NCI-H345 treated with DMSO at 0.1 percent for 48 hours (cell line): Measurements from ENCODE around the gene TMED4.

ENCODE experiments used
- DNase-seq: peaks from one replicate; lab custom pipeline; 2025; ENCODE audit not compliant: unreplicated experiment; lab: John Stamatoyannopoulos, UW

Gene TMED4

GRCh38 chr7:44541028-44541869, 40.8 kb downstream of the TMED4 start, which contains the start of gene NPC1L1:
NPC1L1 (minus strand) TSS chr7:44541330; CDS start chr7:44541259, 71 bp downstream.
- no peak for DNase-seq

GRCh38 chr7:44540592-44541027, 41.4 kb downstream of the TMED4 start:
- DNase-seq: no peak

- no peak for DNase-seq
Observed at GRCh38 chr7:44539669-44540506, 42.1 kb downstream of the TMED4 start.

DNA sequence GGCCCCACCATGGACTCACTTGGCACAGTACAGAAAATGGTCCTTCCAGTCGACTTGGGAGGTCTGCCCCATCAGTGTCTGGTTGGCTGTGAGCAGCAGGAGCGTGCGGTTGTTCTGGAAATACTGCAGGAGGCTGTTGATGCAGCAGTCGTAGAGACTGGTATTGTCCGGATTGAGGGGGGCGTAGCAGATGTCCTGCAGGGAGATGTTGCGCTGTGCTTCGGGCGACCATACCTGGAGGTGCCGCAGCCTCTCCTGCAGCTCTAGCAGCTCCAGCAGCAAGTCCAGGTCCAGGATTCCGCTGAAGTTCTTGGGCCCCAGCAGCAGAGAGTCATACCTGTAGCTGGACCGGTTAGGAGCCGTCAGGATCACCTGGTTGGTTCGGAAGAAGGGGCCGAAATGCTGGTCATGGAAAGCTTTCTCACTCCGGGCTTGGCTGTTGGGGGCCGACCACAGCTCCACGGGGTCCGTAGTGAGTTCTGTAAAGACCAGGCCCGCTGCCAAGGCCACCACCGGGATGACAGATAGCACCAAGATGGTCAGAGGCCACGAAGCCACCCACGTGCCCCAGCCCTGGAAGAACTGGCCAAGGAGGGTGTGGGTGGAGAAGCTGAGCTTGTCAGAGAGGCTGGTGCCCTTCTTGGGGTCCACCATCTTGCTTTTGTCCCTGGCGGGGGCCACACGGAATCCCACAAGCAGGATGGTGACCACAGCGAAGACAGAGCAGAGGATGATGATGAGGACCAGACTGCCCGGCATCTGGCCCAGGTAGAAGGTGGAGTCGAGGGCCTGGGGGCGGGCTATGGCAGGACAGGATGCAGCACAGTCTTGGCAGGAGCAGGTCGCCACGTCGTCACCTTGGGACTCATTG, 43.0 kb downstream of the TMED4 start:
- no peak for DNase-seq

DNA sequence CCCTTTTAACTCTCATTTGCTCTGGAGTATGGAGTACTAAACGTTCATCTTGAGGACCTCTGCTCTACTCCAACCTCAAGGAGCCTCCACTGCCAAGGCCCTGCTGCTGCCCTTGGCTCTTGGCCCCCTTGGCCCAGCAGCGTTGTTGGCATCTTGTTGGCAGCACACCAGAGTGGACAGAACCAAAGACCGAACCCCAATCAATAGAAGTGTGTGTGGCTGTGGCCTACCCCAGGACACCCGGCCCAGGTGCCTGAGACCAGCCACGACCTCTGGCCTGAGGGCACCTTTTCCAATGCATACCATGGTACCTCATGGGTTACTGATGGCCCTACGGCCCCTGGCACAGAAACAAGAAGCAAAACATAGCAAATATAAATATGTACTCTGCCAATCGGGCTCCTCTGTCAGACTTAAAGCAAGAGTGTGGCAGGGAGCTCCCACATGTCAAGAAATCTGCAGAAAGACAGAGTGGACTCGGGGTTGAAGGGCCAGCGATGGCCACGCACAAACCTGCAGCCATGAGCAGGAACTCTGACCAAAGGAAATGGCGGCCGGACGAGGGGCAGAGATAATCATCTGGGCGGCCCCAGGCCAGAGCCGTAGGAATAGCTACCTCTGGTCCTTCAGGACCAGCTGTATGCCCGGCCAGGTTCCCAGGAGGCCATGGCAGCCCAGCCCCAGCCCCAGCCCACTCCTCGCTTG, 43.8 kb downstream of the TMED4 start:
- no peak for DNase-seq

DNA sequence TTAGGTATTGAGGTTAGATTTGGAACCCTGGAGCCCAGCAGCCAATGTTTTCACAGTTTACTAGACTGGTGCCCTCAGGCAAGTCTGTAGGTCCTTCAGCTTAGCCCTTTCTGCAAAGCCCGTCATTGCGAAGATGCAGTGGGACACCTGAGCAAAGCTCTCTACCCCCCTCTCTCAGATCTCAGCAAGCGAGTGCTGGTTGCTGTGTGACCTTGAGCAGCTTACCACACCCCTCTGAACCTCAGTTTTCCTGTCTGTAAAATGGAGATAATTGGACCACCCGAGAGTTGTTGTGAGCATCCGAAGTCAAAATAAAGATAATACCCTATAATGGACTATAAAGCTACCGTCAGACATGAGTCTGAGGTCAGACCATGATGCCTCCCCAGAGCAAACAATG, 44.6 kb downstream of the TMED4 start:
- no peak for DNase-seq

DNA sequence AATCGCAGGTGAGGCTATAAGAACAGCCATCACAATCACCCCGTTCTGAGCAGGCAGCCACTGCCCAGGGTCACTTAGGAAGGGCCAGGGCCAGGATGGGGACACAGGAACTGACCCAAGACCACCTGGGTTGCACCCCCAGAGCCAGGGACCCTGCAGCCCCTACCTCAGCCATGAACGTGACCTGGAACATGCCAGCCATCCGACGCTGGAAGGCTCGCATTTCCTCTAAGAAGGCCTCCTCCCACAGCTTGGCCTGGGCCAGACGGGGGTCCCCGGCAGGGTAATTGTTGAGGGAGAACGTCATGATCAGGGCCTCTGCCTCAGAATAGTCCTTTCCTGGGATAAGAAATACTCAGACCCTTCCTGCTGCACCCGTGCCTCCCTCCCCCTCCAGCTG, 45.9 kb downstream of the TMED4 start:
- DNase-seq: no peak

- no peak for DNase-seq
Observed at GRCh38 chr7:44535348-44536064, 46.5 kb downstream of the TMED4 start.

GRCh38 chr7:44534501-44534900, 47.5 kb downstream of the TMED4 start:
- DNase-seq: no peak

DNA sequence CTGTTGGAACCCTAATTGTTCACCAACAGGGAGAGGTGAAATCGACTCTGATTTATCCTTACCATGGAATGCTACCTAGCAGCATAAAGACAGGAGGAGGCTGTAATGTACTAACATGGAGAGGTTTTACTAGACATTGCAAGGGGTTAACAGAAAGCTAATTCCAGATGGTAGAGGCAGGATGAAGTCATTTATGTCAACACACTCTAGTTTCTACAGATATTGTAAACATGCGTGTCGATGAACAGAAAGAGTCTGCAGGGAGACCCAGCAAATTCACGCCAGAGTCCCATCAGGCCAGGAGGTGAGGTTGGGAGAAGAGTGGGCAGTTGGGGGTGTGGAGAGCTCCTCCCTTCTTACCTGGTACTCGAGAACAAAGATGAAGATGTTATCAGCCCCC, 47.9 kb downstream of the TMED4 start:
- no peak for DNase-seq

DNA sequence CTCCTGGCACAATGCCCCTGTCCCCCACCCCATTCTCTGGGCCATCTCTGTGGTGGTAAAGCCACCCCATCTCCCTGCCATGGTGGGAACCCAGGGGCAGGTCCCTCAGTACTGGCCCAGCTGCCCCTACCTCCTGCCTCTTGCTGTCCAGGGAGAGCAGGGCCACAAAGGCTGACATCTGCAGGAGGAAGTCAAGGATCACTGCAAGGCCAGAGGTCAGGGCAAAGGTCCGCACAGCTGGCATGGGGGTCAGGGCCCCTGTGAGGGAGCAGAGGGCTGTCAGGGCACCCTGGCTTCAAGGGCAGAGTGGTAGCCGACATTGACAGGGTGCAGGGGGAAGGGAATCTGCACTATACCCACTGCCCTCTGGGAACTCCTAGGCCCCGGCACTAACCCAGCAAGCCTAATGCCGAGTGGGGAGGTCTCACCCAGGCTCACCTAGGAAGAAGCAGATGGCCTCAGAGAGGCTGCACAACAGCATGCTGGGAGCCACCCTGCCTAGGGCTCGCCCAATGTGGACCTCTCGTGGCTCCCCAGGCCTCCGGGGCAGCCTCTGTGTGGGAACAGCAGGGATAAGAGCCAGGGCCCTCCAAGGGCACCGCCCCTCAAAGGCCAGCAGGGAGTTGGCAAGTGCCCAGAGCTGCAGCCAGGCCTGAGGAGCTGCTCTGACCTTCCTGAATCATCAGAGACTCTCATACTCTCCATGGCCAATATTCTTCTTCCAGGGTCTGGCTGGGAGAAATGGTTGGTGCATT, 48.6 kb downstream of the TMED4 start:
- DNase-seq: no peak

GRCh38 chr7:44531421-44532380, 50.3 kb downstream of the TMED4 start:
- no peak for DNase-seq

DNA sequence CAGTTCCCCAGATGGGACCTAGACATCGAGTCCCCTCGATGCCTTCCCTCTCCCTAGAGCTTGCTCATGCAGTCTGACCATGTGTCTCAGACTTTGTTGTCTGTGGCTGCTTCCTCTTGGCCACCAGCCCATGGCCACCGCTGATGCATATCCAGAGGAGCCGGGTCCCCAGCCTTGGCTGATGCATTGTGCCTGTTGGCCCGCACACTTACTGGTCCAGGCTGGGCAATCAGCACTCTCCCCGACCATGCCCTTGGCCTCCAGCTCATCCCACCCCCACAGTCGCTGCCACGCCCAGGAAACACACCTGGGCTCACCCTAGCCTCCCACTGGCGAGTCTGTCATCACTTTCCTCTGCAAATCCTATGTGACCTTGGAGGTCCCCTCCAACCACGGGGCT, 51.0 kb downstream of the TMED4 start:
- no peak for DNase-seq
